ENCODE measurements around the gene PLET1.

Gene PLET1

GRCh38 chr11:112292785-112293407, 32.2 kb upstream of the PLET1 start:
- TF ChIP-seq POLR2AphosphoS5 (IDR thresholded peaks at IDR 0.05; ENCODE audit: low read depth, low read length) (no peak), REST (IDR thresholded peaks at IDR 0.05; ENCODE audit: insufficient read depth in 1 of 2, low read depth in 2 of 2, low read length in 2 of 2) (no peak)

GRCh38 chr11:112292188-112292587, 31.5 kb upstream of the PLET1 start:
- TF ChIP-seq FOXP2 (optimal IDR thresholded peaks at IDR 0.05; ENCODE audit: borderline replicate concordance, extremely low read depth, extremely low read length, insufficient read depth): no peak
- TF ChIP-seq SIN3A (IDR thresholded peaks at IDR 0.05; ENCODE audit: borderline replicate concordance, insufficient read depth, low read length): no peak
- no peak for TF ChIP-seq POLR2AphosphoS5 (IDR thresholded peaks at IDR 0.05; ENCODE audit: low read depth, low read length)
- no peak for TF ChIP-seq REST (IDR thresholded peaks at IDR 0.05; ENCODE audit: insufficient read depth in 1 of 2, low read depth in 2 of 2, low read length in 2 of 2)
- no peak for TF ChIP-seq TAF1 (IDR thresholded peaks at IDR 0.05; ENCODE audit: borderline replicate concordance, insufficient read depth, low read length)

- TF ChIP-seq REST (IDR thresholded peaks at IDR 0.05; ENCODE audit: insufficient read depth in 1 of 2, low read depth in 2 of 2, low read length in 2 of 2): no peak
- no peak for TF ChIP-seq TAF1 (IDR thresholded peaks at IDR 0.05; ENCODE audit: borderline replicate concordance, insufficient read depth, low read length)
- no peak for TF ChIP-seq FOXP2 (optimal IDR thresholded peaks at IDR 0.05; ENCODE audit: borderline replicate concordance, extremely low read depth, extremely low read length, insufficient read depth)
- no peak for TF ChIP-seq POLR2AphosphoS5 (IDR thresholded peaks at IDR 0.05; ENCODE audit: low read depth, low read length)
- TF ChIP-seq SIN3A (IDR thresholded peaks at IDR 0.05; ENCODE audit: borderline replicate concordance, insufficient read depth, low read length): no peak
Observed at GRCh38 chr11:112291191-112291590, 30.5 kb upstream of the PLET1 start.

GRCh38 chr11:112290493-112290850, 29.8 kb upstream of the PLET1 start:
- TF ChIP-seq SIN3A (IDR thresholded peaks at IDR 0.05; ENCODE audit: borderline replicate concordance, insufficient read depth, low read length) (no peak), TAF1 (IDR thresholded peaks at IDR 0.05; ENCODE audit: borderline replicate concordance, insufficient read depth, low read length) (no peak), POLR2AphosphoS5 (IDR thresholded peaks at IDR 0.05; ENCODE audit: low read depth, low read length) (no peak), REST (IDR thresholded peaks at IDR 0.05; ENCODE audit: insufficient read depth in 1 of 2, low read depth in 2 of 2, low read length in 2 of 2) (no peak), FOXP2 (optimal IDR thresholded peaks at IDR 0.05; ENCODE audit: borderline replicate concordance, extremely low read depth, extremely low read length, insufficient read depth) (no peak)

Data from PFSK-1 (cell line).